Measurements from ENCODE around the gene NOVA1.

The NOVA1 gene

DNA sequence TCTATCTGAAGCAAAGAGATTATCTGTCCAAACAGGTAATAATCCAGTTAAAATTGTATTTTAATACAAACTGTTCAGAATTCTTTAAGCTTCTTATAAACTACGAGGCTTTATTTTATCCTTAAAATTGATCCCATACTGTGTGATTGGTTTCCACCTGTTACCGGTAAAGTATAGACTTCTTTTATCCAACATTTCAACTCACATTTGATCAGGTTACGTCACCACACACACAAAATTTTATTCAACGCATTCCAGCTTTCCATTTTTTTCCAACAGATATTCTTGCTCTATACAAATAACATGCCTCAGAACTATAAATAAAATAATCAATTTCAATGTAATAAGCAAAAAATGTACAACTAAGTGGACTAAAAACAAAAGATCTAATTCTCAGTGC is 4.5 kb downstream of the NOVA1 start:
- DNase-seq = no peak

DNA sequence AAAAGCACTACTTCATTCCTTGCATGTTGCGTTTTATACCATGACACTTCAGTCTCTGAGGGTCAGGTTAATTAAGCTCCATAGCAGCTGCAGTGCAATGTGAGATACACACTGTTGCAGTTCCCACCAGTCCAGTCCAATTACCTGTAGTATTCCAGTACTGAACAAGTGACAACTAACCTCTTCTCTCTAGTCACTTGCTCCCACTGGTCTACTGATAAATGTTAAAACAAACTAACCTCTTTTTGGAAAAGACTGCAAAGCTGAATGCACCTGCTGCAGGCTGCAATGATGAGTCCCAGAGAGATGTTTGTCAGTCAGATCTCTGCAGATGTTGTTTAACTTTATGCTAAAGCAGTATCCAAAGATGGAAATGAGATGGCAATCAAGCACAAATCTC is 7.9 kb downstream of the NOVA1 start:
- DNase-seq = no peak

DNA sequence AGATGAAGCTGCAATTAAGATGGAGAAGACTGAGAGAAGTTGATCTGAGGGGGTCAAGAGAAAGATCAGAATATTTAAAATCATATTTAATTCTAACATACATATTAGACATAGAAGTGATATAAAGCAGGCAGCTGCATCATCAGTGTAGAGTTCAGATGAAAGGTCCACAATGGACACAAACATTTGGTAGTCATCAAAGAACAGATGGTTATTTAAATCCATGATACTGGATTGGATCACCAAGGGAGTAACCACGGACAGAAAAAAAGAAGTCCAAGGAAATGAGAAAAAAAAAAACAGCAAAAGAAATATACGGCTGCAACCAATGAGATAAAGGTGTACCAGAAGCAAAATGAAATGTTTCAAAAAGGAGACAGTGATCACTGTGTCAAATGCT is 20.1 kb downstream of the NOVA1 start:
- no peak for DNase-seq

DNA sequence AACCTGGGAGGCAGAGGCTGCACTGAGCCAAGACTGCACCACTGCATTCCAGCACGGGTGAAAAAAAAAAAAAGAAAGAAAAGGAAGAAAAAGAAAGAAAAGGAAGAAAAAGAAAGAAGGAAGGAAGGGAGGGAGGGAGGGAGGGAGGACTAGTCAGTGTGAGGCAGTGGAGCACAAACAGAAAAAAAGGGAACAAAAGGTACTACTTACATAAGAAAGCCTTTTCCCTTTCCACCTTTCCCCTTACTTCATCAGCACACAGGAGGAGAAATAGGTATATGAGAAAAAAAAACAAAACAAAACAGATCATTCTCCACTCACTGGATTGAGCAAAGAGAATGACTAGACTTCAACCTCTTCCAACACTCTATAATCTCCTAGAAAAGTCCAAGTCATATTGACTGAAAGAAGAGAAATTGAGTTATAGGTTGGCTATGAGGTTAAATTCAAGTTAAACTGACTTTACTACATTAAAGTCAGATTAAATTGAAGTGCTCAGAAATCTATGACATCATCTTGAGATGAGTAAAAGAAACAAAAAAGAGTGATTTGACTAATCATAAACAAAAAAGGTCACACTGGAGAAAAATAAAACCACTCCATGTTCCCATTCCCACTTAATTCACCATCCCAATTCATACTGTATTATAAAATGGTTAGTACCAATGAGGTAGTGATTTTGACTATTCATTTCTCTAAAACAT is 43.6 kb downstream of the NOVA1 start:
- no peak for DNase-seq

DNA sequence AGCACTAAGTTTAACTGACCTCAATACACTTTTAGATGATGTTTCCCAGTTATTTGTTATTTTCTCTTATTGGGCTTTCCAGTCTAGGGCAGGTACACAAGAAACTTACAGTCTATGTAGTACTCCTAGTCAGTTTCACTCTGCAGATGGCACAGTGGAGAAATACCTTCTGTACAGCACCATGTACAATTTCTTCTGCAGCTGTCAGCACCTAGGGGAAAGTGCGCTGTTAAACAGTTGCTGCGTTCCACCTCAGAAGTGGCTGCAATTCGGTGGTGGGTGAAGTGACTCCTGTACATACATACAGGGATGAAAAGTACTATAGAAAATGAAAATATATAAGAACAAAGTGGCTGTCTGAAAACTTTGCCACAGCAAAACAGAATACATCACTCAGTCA is 48.3 kb downstream of the NOVA1 start:
- no peak for DNase-seq

DNA sequence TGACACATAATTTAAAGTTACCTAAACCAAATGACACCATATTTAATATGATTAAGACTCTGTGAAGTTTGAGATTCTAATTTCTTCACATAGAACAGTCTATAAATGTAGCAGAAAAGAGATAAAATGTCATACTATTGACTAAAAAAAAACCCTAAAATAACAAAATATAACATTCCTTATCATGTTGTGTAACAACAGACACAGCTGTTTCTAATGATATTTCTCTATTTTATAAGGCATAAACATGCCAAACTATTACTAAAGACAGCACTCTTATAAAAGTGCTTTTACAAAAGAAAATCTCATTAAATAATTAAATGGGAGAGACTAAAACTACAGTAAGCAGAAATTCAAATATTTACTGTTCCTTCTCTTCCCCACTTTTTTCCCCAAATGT is 49.4 kb downstream of the NOVA1 start:
- DNase-seq = no peak

DNA sequence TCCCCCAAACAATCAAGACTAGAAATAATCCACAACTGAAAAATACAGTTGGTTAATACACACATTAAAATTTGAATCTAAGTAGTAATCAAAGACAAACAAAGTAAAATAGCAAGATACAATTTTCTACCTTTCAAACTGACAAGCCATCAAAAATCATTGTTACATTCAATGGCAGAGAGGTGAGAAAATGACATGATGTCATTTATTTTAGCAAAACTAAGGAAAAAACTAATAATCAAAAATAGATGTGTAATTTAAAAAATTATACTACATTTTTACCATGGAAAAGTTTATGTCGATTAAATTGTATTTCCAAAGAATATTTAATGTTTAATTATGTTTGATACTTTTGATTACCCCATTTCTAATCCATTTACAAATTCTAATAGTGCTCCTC is 59.7 kb downstream of the NOVA1 start:
- no peak for DNase-seq

DNA sequence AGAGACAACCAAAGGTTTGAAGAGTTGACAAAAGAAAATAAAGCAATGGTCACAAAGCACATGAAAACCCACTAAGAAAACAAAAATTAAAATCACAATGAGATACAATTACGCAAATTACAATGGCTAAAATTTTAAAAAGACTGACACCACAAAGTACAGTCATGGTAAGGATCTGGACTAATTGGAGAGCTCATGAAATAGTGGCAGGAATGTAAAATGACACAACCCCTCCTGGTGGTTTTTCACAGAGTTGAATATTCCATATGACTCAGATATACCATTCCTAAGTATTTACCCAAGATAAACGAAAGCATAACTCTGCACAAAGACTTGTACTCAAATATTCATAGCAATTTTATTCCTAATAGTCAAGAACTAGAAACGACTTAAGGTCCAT is 65.9 kb downstream of the NOVA1 start:
- no peak for DNase-seq

DNA sequence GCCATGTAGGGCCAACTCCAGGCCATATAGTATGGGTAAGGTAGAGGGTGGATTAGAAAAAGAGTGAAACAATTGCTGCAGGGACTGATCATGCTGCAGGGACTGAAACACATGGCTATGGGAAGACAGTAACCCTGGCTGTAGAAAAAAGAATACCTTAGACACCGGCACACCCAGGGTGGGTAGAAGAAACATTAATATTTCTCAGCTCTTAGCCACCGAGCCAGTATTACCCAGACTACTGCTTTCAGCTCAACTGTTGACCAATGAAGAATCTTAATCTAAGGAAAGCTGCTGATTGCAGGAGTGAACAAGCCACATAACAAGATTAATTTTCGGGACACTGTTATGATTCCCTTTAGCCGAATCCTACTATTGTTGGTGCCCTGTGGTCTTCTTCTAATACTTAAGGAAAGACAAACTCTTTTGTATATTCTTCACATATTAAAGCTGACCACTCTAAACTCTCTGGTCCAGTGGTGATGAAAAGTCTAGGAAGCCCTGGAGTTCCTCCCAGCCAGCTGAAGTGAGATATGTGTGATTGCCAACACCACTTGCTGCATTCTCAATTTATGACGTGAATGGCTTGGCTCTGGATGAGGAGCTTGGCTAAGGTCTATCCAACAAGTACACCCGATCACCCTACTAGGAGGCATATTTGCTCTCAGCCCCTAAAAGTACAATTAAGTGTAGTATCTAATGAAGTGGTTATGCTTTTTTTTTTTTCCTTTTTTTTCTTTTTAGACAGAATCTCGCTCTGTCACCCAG is 69.2 kb downstream of the NOVA1 start:
- no peak for DNase-seq

DNA sequence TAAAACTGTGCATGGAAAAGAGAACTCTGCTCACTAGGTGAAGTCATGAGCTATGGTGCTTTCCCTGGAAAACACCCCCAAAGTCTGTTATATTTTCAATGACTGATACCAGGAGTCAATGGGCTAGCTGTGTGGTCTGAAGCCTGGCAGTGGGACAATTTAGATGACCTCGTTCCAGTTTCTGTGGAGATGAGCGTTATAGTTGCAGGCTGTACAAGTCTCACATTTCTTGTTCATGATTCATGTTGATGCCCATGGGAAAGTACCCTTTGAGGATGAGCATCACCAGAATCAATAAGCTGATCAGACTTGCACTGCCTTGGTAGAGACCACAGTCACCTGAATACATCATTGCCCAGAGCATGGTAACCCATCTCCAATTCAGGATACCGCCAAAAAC is 70.7 kb downstream of the NOVA1 start:
- no peak for DNase-seq

DNA sequence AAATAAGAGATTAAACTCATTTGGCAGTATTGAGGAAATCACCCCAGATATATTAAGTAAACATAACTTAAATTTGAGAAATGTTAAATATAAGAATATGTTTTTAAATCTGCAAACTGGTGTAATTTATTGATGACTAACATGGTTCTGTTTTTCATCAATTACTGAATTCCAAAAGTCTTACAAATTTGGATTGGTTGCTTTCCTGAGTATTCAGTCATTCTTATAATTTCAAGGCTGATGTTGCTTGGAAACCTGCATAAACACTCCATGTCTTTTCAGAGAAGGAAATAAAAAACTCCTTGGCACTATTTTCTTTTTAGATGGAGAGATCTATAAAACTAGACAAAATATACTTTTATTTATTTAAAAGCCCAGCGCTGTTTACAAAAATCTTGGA is 71.7 kb downstream of the NOVA1 start:
- no peak for DNase-seq

DNA sequence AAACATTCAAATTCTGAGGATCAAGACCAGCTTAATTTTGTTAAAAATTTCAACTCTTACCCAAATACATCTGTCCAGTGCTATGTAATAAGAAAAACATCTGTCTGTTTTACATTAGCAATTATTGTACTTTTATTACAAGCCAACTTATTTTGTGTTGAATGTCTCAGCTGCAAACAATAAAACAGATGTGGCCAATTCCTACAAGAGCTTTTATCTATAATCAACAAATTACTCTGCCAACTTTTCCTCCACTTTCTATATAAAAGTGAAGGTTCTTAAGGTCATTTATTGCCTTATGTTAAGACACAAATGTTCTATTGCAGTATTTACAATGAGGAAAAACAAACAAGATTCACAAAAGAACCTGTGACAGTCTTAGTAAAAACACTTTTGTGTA is 72.7 kb downstream of the NOVA1 start:
- DNase-seq = no peak

DNA sequence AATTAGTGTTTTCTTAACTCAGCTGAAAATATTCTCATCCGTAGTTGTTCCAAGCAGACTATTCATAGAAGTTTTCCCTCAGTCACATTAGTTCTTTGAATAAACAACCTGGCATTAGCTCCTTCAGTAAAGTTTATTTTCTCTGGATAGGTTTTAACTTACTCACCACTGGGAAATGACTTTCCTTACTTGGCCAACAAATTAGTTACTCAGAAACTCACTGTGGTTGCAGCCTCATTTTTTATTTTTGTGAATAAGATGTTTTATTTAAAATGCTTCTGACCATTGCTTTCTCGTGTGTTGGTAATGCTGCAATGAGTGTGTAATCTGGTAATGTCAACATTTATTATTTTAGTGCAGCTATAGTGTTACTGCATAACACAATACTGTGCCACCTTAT is 74.9 kb downstream of the NOVA1 start:
- no peak for DNase-seq

DNA sequence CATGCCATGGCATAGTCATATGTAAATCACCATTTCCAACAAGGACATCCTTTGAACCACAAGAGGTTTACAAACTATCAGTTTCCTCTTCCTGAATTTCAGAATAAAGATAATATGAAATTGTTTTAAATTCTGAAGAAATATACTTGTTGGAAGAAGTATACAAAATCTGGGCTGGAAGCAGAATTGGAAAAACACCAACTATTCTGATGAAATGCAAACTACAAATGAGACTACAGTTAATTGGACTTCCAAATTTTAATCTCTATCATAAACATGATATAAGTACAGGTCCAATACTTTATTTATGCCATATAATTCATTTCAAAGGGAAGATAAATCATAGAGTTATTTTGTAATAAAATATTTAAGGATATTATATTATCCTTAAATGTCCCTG is 80.1 kb downstream of the NOVA1 start:
- no peak for DNase-seq

DNA sequence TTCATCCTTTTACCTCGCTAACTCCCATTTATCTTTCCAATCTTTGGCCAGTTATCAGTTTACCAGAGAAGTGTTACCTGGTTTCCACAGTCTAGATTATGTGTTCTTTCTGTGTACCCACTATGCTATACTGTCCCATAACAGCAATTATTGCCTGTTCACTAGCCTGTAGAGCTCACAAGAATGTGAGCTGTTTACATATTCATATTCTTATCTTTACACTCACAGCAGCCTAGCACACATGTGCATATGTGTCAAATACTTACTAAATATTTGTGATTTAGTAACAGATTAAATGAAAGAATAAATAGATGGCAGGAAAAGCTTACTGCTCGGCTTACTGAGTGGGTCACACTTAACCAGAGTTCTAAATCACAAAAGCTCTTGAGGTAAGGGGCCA is 97.8 kb downstream of the NOVA1 start:
- DNase-seq = no peak

DNA sequence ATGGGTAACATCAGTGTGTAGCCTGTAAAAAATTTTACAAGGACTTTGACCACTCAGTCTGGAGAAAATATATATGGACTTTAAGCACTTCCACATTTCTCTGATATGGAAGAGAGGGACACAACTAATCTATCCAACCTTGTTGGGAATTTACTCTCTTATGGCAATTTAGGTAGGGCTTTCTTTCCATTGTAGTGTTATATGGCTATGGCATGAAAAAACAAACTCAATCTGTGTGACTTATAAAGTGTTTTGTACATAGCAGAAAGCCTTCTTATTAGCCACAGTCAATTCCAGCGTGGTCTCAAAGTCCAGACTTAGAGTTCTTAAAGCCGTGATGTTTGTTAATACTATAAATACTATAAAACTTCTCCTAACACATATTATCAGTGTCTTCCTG is 98.3 kb downstream of the NOVA1 start:
- no peak for DNase-seq

DNA sequence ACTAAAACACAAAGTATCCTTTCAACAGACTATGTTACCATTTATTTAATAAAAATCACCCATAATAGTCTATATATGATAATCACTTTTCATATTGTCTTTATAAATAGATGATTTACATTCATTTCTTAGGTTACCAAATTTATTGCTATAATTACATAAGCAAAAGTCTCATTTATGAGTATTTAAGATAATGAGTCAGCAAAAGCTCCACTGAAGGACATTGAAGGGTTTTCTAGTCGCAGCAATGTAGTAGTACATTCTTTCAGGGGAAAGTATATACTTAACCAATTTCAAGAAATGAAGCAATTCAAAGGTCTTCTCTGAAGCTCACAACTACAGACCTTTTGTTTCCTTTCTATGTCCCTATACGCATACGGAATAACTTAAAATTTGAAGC is 110.9 kb downstream of the NOVA1 start:
- no peak for DNase-seq

DNA sequence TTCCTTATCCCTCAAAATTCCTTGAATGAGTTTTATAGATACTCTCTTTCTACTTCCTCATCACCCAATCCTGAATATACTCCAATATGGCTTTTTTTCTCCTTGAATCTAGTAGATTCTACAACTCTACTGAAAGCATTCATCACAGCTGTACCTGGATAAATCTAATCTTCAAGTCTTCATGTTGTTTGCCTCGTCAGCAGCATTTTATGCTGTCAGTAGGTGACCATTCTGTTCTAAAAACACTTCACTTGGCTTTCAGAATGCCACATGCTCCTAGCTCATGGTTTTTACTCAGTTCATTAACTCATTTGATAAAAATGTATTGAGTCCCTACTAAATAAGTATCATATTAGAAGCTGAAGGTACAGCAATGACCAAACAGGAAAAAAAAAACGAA is 113.3 kb downstream of the NOVA1 start:
- no peak for DNase-seq

DNA sequence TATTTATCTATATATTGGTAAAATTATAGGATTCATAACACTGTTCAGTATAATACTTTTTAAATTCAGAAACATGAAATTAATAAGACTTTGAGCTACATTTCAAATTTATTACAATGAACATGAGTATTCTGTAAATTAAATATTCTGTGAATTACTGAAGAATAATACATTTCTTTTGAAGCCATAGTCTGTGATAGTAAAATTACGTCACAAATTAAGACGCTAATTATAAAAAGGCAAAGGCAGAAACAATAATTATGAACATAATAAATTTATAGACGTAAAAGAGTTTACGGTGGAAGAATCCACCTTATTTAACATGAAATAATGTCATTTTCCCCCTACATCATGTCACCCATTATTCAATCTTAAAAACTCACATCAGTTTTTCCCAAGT is 118.9 kb downstream of the NOVA1 start:
- no peak for DNase-seq

DNA sequence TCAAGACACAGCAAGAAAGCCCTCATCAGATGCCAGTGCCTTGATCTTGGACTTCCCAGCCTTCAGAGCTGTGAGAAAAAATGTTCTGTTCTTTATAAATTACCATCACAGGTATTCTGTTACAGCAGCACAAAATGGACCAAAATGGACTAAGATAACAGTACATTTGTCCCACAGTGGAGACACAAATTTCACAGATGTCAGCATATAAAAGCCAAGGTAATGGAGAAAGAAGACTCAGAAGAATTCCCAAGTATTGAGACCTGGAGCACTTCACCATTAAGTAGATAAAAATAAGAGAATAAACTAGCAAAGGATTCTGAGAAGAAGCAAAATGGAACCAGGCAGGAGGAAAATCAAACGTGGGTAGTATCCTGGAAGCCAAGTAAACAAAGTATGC is 131.0 kb downstream of the NOVA1 start:
- no peak for DNase-seq

DNA sequence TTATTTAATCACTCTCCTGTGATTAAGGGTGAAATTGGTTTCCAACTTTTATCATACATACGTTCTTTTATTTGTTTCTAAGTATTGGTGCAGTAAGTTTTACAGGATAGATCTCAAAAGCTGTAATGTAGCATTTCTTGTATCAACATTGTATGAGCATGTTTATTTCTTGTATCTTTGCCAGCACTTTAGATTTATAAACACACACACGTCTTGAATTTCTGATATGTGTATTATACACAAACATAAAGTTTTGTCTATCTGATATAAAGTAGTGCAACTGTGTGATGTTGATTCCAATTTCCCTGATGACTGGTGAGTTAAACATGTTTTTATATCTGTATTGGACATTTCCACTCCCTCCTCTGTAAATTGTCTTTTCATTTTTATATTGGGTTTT is 134.7 kb downstream of the NOVA1 start:
- no peak for DNase-seq

DNA sequence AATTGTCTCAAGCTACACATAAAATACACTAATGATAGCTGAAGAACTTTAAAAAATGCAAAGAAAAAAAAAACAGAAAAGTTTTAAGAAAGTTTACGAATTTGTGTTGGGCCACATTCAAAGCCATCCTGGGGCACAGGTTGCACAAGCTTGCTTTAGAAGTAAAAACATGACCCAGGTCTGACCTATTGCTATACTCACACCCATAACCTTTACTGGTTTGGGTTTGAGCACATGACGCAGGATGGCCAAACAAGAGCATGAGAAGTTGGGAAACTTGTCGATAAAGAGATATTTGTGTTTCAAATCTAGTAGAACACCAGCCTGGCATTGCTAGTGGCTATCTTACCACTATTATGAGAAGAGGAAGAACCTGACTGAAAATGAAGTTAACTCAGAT is 143.7 kb downstream of the NOVA1 start:
- no peak for DNase-seq

DNA sequence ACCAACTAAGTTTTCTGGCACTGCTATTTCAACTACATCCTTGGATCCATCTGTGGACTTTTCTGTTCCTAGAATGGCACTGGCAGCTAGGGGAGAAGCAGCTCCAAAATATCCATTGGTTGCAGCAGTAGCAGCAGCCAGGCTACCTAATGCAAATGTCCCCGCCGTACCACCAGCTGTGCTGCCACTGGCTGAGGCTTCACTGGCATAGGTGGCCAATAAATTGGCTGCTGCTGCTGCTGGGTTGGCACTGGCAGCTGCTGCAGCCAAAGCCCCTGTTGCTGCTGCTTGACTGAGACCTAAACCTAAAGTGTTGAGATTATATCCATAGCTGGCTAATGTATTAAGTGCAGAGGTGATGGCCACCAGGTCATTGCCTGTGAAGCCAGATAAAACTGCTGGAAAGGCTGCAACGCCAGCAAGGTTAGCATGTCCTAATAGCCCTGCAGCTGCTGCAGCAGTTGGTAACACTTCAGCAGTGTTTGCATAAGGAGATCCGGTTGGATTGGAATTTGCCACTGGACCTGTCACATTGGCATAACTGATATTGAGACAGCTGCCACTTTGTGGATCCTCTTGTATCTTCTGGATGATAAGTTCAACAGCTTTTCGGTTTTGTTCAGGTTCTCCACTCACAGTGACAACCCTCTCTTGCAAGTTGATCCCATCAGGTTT is 149.5 kb downstream of the NOVA1 start:
- no peak for DNase-seq

DNA sequence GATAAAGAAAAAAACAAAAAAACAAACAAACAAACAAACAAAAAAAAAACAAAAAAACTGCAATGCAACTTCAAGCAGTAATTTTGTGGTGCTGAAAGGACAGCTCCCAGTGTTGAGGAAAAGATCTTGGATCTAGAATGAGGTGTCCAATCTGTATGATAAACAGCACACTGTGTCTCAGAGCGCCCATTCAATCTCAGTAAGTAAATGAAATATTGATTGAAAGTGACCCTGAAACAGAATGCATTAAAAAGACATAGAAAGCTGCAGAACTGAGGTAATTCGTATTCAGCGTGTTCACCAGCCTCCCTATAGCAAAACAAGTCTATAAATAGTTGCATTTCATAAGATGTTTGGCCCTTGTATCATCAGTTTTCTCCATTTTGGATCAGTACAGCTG is 153.0 kb downstream of the NOVA1 start:
- DNase-seq = no peak

All from CD4-positive, alpha-beta T cell treated with Interleukin-10 for 1 hour (primary cell).